Measurements from ENCODE around the gene TXNDC15.
"Not testable (repeated sequence)": the region's sequence is repeated elsewhere in the genome, so short reads cannot be mapped to it uniquely, and the experiment has no call there.

Gene TXNDC15

GRCh38 chr5:134879456-134879855, 5.3 kb downstream of the TXNDC15 start:
- no peak for DNase-seq (ENCODE audit: low read depth)
- H3K4me3 ChIP-seq (ENCODE audit: low read depth, low read length): no peak overlapping the region
- TF ChIP-seq, protein P1, sequence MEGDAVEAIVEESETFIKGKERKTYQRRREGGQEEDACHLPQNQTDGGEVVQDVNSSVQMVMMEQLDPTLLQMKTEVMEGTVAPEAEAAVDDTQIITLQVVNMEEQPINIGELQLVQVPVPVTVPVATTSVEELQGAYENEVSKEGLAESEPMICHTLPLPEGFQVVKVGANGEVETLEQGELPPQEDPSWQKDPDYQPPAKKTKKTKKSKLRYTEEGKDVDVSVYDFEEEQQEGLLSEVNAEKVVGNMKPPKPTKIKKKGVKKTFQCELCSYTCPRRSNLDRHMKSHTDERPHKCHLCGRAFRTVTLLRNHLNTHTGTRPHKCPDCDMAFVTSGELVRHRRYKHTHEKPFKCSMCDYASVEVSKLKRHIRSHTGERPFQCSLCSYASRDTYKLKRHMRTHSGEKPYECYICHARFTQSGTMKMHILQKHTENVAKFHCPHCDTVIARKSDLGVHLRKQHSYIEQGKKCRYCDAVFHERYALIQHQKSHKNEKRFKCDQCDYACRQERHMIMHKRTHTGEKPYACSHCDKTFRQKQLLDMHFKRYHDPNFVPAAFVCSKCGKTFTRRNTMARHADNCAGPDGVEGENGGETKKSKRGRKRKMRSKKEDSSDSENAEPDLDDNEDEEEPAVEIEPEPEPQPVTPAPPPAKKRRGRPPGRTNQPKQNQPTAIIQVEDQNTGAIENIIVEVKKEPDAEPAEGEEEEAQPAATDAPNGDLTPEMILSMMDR (IDR thresholded peaks at IDR 0.05; ENCODE audit: low read depth, low read length, missing control alignments): no peak
- in situ Hi-C loops (cut with HindIII; ENCODE audit: low sequenced_read_pairs): no loop called here

DNA sequence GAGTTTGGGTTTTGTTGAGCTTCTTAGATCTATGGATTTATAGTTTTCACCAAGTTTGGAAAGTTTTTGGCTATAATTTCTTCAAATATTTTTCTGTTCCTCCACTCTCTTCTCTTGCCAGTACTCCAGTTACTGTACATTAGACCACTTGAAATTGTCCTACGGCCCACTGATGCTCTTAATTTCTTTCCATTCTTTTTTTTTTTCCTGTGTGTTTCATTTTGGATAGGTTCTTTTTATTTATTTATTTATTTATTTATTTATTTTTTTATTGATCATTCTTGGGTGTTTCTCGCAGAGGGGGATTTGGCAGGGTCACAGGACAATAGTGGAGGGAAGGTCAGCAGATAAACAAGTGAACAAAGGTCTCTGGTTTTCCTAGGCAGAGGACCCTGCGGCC, 6.8 kb downstream of the TXNDC15 start:
- H3K4me3 ChIP-seq (ENCODE audit: low read depth, low read length); in situ Hi-C loops (cut with HindIII; ENCODE audit: low sequenced_read_pairs); DNase-seq (ENCODE audit: low read depth): not testable (repeated sequence)

GRCh38 chr5:134881711-134882110, 7.5 kb downstream of the TXNDC15 start:
- H3K4me3 ChIP-seq (ENCODE audit: low read depth, low read length); in situ Hi-C loops (cut with HindIII; ENCODE audit: low sequenced_read_pairs); DNase-seq (ENCODE audit: low read depth): not testable (repeated sequence)

DNA sequence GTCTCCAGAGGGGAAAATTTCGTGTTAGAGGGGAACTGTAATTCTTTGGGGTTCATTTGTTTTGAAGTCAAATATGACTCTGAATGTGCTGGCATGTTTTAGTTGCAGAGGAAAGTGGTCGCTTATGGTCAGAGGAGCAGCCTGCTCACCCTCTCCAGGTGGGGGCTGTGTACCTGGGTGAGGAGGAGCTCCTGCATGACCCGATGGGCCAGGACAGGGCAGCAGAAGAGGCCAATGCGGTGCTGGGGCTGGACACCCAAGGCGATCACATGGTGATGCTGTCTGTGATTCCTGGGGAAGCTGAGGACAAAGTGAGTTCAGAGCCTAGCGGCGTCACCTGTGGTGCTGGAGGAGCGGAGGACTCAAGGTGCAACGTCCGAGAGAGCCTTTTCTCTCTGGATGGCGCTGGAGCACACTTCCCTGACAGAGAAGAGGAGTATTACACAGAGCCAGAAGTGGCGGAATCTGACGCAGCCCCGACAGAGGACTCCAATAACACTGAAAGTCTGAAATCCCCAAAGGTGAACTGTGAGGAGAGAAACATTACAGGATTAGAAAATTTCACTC, 13.5 kb downstream of the TXNDC15 start:
- TF ChIP-seq, protein P1 (IDR thresholded peaks at IDR 0.05; ENCODE audit: low read depth, low read length, missing control alignments): no peak
- H3K4me3 ChIP-seq (ENCODE audit: low read depth, low read length): no peak overlapping the region
- in situ Hi-C loops (cut with HindIII; ENCODE audit: low sequenced_read_pairs): no loop called here
- DNase-seq (ENCODE audit: low read depth): no peak

DNA sequence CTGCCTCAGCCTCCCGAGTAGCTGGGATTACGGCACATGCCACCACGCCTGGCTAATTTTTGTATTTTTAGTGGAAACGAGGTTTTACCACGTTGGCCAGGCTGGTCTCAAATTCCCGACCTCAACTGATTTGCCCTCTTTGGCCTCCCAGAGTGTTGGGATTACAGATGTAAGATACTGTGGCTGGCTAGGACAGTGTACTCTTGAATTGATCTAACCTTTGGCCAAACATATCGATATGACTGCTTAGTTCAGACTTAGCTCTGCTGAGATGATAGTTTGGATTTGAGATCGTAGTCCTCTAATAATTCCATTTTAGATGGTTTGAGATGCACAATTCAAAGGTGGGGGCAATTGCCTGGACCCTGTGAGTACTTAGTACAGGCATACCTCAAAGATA, 15.2 kb downstream of the TXNDC15 start:
- no peak overlapping the region for H3K4me3 ChIP-seq (ENCODE audit: low read depth, low read length)
- TF ChIP-seq, protein P1 (IDR thresholded peaks at IDR 0.05; ENCODE audit: low read depth, low read length, missing control alignments): no peak
- no peak for DNase-seq (ENCODE audit: low read depth)
- in situ Hi-C loops (cut with HindIII; ENCODE audit: low sequenced_read_pairs): no loop called here

GRCh38 chr5:134891473-134891872, 17.3 kb downstream of the TXNDC15 start:
- DNase-seq (ENCODE audit: low read depth): no peak
- TF ChIP-seq, protein P1 (IDR thresholded peaks at IDR 0.05; ENCODE audit: low read depth, low read length, missing control alignments): no peak
- in situ Hi-C loops (cut with HindIII; ENCODE audit: low sequenced_read_pairs): no loop called here
- H3K4me3 ChIP-seq (ENCODE audit: low read depth, low read length): no peak overlapping the region

- TF ChIP-seq, protein P1 (IDR thresholded peaks at IDR 0.05; ENCODE audit: low read depth, low read length, missing control alignments): no peak
- DNase-seq (ENCODE audit: low read depth): no peak
- no peak overlapping the region for H3K4me3 ChIP-seq (ENCODE audit: low read depth, low read length)
- in situ Hi-C loops (cut with HindIII; ENCODE audit: low sequenced_read_pairs): no loop called here
Observed at GRCh38 chr5:134892282-134892681, 18.1 kb downstream of the TXNDC15 start.

- TF ChIP-seq, protein P1 (IDR thresholded peaks at IDR 0.05; ENCODE audit: low read depth, low read length, missing control alignments): no peak
- DNase-seq (ENCODE audit: low read depth): no peak
- in situ Hi-C loops (cut with HindIII; ENCODE audit: low sequenced_read_pairs): no loop called here
- no peak overlapping the region for H3K4me3 ChIP-seq (ENCODE audit: low read depth, low read length)
Observed at GRCh38 chr5:134892926-134893325, 18.8 kb downstream of the TXNDC15 start.

Data from astrocyte of the cerebellum (primary cell).